GM18508 (cell line): ENCODE results near the gene NFATC1.
A peak's percentile ranks its signal among the peaks of the same experiment; 100 is the strongest.

Experiments used
- ATAC-seq: cut with Tn5 transposase; IDR thresholded peaks from one replicate; pipeline ENCODE4 v1.9.1; 2021; ENCODE audit warnings: moderate number of reproducible peaks; ENCODE audit not compliant: insufficient read depth, unreplicated experiment

The NFATC1 gene

DNA sequence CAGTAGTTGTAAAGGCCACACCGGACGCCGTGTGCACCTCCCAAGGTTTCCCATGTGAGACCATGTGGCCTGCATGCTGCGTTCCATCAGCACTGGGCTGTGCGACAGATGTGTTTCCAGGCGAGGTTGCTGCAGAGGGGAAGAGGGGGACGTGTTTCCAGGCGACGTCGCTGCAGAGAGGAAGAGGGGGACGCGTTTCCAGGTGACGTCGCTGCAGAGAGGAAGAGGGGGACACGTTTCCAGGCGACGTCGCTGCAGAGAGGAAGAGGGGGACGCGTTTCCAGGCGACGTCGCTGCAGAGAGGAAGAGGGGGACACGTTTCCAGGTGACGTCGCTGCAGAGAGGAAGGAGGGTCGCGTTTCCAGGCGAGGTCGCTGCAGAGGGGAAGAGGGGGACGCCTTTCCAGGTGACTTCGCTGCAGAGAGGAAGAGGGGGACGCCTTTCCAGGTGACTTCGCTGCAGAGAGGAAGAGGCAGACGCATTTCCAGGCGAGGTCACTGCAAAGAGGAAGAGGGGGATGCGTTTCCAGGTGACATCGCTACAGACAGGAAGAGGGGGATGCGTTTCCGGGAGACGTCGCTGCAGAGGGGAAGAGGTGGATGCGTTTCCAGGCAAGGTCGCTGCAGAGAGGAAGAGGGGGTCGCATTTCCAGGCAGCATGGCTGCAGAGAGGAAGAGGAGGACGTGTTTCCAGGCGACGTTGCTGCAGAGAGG lies 24.5 kb downstream of the NFATC1 start:
- ATAC-seq = no peak

DNA sequence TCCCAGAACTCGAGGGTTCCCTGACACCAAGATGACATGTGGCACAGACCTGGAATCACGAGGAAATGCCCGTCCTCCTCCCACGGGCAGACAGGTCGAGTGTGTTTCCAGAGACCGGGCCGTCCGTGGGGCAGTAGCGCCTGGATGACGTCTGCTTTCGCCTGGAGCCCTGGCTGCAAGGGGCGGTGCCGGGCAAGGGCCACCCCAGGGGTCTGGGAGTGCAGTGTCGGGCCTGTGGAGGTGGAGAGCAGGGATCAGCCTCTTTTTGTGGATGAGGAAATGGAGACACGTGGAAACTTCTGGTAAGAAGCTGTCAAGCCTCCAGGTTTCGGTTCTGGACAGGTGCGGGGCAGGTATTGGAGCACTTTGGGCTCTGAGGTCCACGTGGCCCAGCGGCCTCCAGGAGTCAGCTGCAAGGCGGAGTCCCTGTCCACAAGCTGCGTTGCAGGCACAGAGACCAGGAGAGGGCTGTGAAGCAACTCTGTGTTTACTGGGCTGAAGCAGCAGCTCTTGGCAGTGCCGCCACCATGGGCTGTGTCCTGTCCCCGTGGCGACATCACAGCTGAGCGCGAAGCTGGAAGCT lies 25.6 kb downstream of the NFATC1 start:
- no peak for ATAC-seq

DNA sequence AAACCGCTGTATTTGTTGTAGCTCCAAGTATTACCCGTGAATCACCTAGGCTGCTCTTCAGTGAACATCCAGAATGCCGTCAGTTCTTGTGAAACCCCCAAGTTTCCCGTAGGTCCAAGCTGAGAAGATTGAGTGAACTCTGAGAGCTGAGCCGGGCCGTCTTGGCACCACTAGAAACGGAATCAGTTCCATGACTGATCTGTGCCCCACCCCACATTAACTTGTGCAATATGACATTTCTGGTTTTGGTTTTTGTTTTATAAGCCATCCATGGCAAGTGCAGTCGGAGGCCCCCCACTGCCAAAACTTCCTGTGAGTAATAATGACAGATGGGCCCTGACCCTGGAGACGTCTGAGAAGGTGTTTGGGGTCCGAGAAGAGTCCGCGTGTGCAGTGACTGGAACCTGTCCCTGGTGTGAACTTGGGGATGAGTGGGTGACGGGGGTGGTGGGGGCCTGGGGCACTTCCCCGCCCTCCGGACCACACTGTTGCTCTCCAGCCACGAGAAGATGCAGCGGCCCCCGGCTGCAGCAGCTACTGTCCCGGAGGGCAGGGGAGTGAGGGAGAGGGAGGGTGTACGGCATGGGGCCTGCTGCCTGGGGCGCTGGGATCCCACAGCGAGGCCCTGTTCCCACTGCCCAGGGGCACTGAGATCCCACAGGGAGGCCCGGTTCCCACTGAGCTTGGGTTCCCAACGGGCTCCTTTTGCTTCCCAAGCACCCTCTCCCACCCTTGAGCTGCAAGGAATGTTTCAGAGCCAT lies 26.5 kb downstream of the NFATC1 start:
- peak; percentile 86 for ATAC-seq

DNA sequence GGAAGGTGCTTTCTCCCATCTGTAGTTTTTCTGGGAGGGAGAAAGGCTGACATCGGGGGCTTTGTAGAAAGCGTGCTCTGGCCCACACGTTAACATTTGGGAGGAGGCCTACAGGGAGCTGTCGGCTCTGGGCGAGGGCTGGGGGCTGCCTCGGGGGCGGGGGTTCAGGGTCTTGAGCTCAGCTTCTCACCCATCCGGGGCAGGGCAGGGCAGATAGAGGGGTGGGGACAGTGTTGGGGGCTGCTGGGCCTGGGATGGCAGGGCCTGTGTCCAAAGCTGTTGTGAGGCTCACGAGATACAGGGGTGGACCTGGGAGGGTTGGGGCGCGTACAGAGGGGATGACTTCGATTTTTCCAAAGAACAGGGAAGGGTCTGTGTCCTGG lies 27.0 kb downstream of the NFATC1 start:
- no peak for ATAC-seq

DNA sequence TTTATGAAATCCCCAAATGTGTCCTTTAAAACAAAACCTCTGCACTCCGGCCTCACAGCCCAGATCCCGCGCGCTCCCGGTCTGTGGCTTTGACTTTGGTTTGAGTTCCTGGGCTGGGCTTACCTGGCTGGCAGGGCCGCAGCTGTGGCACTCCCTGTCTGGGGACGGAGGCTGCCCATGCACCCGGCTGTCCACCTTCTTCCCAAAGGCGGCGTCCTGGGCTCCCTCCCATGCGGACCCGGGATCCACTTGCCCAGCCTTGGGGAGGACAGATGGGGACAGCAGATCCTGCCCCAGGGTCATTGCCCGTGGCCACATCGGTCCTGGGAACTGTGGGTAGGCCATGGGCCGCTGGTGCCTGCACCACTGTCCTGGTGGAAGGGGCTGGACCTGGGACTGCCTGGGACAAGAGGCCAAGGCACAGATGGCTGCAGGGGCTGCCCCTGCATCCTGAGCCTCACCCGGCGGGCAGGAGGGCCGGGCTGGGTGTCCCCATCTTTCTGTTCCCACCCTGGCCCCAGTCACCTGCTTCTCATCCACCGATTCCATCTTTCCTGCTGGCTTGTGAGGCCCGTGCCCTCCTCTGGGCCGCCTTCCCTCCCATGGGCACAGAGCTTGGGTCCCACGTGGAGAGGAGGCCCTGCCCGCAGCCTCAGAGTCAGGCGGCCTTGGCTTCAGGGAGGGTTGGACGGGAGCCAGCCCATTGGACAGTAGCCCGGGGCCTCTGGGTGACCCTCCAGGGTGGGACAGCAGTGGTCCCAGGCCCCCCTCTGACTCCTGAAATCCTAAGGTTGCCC lies 27.7 kb downstream of the NFATC1 start:
- no peak for ATAC-seq

DNA sequence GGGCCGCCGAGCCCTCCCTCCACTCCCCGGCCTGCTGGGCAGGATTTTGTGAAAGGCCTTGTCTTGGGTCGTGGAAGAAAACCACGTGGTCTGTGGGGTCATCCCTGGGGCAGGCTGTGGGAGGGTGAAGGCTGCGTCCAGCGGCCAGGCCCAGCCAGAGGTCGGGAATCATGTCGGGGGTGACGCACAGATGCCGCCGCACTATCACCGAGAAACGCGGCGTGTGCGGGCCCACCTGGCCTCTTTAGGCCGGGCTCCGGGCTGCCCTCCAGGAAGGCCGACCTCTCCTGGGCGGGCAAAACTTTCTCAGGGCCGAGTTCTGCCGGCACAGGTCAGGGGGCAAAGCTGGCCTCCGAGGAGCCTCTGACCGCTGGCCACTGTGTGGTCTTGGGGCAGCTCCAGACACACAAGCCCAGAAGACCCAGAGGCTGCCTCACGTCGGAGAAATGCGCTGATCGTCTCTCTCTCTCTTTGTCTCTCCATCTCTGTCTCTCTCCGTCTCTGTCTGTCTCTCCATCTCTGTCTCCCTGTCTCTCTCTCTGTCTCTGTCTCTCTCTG lies 28.4 kb downstream of the NFATC1 start:
- ATAC-seq = no peak

DNA sequence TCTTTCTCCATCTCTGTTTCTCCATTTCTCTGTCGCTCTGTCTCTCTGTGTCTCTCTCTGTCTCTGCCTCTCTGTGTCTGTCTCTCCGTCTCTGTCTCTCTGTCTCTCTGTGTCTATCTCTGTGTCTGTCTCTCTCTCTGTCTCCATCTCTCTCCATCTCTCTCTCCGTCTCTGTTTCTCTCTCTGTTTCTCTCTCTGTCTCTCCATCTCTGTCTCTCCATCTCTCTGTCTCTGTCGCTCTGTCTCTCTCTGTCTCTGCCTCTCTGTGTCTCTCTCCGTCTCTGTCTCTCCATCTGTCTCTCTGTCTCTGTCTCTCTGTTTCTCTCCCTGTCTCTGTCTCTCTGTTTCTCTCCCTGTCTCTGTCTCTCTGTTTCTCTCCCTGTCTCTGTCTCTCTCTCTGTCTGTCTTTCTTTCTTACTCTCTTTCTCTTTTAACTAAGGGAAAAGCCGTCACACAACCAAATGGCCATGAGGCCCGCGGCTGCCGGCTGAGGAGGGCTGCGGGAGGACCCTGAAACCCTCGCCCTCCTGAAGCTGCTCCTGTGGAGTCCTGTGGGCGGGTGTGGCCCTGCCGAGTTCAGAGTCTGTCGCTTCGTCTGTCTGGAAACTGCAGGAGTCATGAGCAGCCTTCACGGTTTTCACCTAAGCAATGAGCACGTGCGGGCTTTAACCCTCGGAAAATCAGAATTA lies 29.3 kb downstream of the NFATC1 start:
- no peak for ATAC-seq

DNA sequence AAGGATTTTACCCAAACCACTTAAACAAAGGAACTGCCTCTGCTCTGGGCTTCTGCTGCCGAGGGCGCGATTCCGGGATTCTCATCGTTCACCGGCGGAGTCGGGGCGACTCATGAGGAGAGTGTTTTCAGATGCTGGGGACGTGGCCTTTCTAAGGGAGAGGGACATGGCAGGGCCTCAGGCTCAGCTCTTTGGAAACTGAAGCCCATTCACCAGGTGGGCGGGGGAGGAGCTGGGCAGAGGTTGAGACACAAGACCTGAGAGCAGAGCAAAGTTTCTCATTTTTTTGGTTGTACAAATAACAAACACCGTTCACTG lies 29.8 kb downstream of the NFATC1 start:
- ATAC-seq = no peak

DNA sequence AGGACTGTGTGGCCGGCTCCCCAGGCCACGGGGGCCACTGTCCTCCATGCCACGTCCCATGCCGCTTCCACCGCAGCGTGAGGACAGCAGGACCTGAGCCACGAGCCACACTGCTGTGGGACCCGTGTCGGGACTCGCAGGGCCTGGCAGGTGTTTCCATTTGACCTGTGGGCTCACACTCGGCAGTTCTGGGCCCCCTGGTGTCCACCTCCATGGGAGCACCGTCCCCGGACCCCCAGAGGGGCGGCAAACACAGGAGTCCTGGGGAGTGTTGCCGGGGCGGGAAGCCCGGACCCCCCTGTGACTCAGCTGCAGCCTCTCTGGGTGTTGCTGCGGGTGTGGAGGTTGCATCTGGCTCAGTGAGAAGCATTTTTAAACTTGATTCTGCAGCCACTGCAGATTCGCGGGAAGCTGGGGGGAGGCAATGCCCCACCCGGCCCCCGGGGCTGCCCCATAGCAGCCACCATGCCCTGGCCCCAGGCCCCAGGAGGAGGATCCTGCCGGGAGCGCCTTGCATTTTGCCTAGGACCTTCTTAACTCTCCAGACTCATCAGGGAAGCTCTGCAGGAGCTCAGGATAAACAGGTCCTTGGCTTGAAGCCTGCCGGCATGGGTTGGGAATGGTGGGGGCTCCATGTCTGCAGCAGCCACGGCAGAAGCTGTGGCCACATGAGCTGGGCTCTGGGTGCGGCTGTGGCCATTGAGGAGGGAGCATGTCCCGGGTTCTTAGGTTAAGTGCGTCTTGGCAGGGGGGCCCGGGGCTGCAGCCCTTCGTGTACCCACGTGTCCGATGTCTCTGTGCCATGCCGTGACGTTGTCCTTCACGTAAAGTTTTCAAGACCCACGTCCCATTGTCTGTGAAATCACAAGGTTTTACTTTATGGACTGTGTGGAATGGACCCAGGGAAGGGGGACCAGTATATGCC lies 30.9 kb downstream of the NFATC1 start:
- no peak for ATAC-seq

DNA sequence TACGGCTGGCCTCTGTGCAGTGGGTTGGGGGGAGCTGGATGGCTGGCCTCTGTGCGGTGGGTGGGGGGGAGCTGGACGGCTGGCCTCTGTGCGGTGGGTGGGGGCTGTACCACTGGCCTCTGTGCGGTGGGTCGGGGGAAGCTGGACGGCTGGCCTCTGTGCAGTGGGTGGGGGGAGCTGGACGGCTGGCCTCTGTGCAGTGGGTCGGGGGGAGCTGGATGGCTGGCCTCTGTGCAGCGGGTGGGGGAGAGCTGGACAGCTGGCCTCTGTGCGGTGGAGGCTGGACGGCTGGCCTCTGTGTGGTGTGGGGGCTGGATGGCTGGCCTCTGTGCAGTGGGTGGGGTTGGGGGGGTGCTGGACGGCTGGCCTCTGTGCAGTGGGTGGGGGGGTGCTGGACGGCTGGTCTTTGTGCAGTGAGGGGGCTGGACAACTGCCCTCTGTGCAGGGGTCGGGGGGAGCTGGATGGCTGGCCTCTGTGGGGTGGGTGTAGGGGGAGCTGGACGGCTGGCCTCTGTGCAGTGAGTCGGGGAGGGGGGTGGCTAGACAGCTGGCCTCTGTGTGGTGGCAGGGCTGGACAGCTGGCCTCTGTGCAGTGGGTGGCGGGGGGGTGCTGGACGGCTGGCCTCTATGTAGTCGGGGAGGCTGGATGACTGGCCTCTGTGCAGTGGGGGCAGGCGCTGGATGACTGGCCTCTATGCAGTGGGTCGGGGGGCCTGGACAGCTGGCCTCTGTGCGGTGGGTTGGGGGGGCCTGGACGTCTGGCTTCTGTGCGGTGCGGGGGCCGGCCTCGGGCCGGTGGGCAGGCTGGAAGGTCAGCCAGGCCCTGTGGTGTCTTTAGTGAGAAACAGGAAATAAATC lies 31.9 kb downstream of the NFATC1 start:
- no peak for ATAC-seq

DNA sequence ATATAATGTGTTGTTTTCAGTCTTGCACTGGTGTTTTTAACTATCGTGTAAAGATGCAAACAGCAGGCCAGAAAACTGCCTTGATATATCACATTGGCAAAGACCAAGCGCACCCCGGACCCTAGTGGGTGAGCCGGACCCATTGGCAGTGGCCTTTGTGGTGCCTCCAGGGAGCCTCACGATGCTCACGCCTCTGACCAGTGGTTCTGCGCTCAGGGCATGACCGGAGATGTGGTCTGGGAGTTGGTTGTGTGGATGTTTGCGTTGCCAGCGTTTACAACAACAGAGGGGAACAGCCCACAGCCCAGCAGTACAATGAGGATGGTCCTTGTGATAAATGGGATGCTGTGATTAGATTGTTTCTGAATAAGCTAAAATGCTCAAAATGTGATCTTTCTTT lies 32.6 kb downstream of the NFATC1 start:
- ATAC-seq = no peak

DNA sequence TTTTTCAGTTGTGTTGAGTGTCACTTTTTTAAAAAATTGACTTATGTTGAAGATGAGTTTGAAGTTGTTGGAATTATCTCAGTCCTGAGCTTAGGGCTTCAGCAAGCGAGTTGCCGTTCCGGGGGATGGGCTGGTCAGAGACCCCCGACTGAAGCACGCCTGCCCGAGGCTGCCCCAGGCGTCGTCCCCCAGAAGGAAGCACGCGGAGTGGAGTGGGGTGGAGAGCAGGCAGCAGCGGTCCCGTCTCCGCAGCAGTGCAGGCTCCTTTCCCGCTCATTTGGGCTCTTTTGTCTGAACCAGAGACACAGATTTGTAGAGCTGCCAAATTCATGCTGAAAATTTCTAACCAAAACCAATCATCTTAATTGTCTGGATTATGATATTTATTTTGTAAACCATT lies 33.7 kb downstream of the NFATC1 start:
- no peak for ATAC-seq

DNA sequence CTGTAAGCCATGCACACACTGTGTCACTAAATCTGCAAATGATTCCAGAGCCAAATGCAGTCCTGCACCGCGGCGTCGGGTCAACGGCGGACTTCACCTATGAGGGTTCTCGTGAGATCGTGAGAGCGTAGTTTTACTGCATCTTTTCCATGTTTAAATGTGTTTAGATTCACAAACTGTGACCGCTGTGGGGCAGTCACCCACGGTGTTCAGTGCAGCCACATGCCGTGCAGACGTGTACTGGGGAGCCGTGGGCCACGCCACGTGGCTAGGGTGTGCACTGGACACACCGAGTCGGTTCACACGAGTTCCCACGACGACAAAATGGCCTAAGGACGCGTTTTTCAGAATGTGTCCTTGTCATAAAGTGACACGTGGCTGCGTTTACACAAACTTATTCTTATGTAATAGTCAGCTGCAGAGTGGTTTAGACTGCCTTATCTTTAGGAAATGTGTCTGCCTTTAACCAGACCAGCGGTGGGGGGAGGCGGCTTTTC lies 34.1 kb downstream of the NFATC1 start:
- no peak for ATAC-seq

DNA sequence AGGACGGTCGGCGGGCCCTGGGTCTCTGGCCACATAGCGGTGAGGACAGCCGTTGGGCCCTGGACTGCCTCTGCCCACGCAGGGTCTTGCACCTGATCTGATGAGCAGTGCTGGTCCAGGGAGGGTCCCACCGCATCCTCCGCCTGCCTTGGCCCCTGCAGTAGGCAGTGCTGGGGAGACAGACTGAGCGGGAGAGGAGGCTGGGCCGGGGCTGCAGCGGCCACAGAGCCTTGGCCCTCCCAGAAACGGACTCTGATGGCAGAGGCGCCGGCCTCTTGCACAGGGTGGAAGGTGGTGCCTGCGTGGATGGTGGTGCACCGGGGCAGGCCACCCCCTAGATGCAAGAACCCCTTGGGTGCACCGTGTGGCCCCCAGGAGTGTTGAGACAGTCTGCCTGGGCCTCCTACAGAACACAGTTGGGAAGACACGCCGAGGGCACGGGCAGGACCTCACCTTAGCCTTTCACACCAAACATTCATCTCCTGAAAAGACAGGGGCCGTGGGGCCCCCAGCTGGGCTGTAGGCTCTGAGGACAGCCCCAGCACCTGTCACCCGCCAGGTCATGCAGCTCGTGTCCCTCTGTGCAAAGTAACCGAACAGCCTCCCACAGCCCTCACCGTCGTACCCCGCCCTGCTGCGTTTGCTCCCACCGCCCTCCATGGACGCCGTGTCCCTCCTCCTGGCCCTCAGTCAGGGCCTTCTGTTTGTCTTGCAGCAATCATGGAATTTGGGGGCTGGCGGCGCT lies 36.8 kb downstream of the NFATC1 start:
- no peak for ATAC-seq

DNA sequence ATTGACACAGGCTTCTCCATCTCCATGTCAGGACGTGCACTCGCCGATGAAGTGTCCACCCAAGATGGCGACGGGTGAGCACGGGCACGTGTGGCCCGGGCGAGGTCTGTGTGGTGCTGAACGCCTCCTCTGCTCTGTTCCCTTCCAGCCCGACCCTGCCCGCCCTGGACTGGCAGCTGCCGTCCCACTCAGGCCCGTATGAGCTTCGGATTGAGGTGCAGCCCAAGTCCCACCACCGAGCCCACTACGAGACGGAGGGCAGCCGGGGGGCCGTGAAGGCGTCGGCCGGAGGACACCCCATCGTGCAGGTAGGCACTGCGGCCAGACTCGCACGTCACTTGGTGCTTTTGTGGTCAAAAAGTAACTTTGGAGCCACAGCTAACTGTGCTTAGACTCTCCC lies 37.7 kb downstream of the NFATC1 start:
- ATAC-seq = no peak

DNA sequence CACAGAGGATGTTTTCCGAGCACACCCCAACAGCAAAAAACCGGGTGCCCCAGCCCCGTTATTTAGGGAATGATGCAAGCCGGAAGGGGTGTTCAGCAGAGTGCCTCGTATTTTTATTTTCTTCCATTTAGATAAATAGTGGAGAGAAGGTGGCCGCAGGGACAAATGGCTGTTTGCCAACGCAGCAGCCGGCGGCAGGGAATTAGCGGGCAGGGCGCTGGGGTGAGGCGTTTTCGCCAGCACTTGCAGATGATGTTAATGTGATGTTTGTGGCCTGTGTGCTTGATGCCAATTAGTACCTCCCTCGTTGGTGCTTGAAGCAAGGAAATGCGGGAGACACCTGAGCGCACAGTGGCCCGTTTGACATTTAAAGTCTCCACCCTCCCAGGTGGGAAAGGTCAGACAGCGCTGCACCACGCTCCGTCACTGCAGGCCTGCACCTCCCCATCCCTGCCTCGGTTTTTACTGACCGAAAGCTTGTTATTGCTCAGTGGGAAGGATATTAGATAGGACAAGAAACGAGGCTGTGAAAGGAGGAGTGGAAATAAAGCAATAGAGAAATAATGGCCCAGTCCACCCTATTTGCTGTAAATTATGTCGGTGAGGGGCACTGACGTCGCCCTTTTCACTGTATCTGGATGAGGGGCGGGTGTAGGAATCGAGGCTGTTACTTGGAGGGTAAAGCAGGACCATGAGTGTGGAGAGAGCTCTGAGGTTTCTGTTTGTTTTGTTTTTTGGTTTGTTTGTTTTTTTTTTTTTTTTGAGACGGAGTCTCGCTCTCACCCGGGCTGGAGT lies 39.1 kb downstream of the NFATC1 start:
- no peak for ATAC-seq
